K562 (cell line): Measurements from ENCODE around the gene INHBE.
"Not testable (repeated sequence)": the region's sequence is repeated elsewhere in the genome, so short reads cannot be mapped to it uniquely, and the experiment has no call there.

ENCODE experiments used
- CXXC5 ChIP-seq: fragments of 250-450 bp; sonication (Bioruptor Pico); IDR thresholded peaks from 2 replicates; pipeline ENCODE4 v1.8.0; 2022; ENCODE audit warnings: inconsistent platforms, mild to moderate bottlenecking, moderate library complexity
- KDM4B ChIP-seq, 2 experiments: fragments of 450-650 bp in 1 of 2; sonication (generic) in 1 of 2; IDR thresholded peaks; 2 replicates each; pipeline ENCODE4 v1.6.1; 2016 to 2017; ENCODE audit warnings: borderline replicate concordance in 2 of 2, antibody characterized with exemption in 1 of 2, low read depth in 1 of 2, mild to moderate bottlenecking in 1 of 2
- MYBL2 ChIP-seq, 2 experiments: fragments of 450-650 bp in 1 of 2; sonication (generic) in 1 of 2; formaldehyde crosslinking in 1 of 2; IDR thresholded peaks; 2 replicates each; pipeline versions ENCODE4 v1.6.1 to v1.8.1; 2017 to 2022; ENCODE audit warnings: borderline replicate concordance in 1 of 2, inconsistent platforms in 1 of 2, low read depth in 1 of 2, mild to moderate bottlenecking in 1 of 2, missing genetic modification reagents in 1 of 2, moderate library complexity in 1 of 2
- RBBP5 ChIP-seq: fragments of 200-600 bp; sonication (generic); IDR thresholded peaks from 2 replicates; pipeline ENCODE4 v1.6.1; 2012; ENCODE audit warnings: borderline replicate concordance, mild to moderate bottlenecking, low read length, control low read depth, inconsistent platforms; ENCODE audit not compliant: insufficient read depth, poor library complexity, severe bottlenecking
- RBM25 ChIP-seq: fragments of 200-400 bp; formaldehyde crosslinking; IDR thresholded peaks from 2 replicates; pipeline ENCODE4 v1.6.1; 2018; ENCODE audit warnings: low read length, low read depth, moderate library complexity; ENCODE audit not compliant: severe bottlenecking
- ZNF121 ChIP-seq: sonication (generic); formaldehyde crosslinking; conservative IDR thresholded peaks from 2 replicates; pipeline ENCODE4 v1.8.0; 2022; ENCODE audit warnings: missing genetic modification reagents

DNA sequence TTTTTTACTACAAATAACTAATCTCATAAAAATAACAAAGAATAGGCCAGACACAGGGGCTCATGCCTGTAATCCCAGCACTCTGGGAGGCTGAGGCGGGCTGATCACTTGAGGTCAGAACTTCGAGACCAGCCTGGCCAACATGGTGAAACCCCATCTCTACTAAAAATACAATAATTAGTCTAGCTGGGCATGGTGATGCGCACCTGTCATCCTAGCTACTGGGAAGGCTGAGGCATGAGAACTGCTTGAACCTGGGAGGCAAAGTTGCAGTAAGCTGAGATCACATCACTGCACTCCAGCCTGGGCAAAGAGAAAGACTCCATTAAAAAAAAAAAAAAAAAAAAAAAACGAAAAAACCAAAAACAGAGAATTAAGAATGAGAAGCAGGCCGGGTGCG is 40.9 kb upstream of the INHBE start:
- TF ChIP-seq RBM25; KDM4B (IDR thresholded peaks at IDR 0.05; ENCODE audit: borderline replicate concordance in 2 of 2, low read depth in 1 of 2); MYBL2 (IDR thresholded peaks at IDR 0.05; ENCODE audit: low read depth); MYBL2 (CRISPR knock-in tag; IDR thresholded peaks at IDR 0.05; ENCODE audit: borderline replicate concordance); CXXC5 (CRISPR knock-in tag); ZNF121 (CRISPR knock-in tag); RBBP5: not testable (repeated sequence)
